H7 (cell line): ENCODE measurements around the gene MT1H. TPM values are rescaled to one million over a fixed set of nuclear protein-coding genes. Genes with fewer than 3 reads are reported as not detected.
"Not testable (repeated sequence)": the region's sequence is repeated elsewhere in the genome, so short reads cannot be mapped to it uniquely, and the experiment has no call there.

Source experiments
- DNase-seq: peaks from one replicate; pipeline ENCODE4 v3.0.0; 2012
- H3K27me3 ChIP-seq: 2 replicates; pipeline ENCODE4 v1.6.0; 2011; ENCODE audit warnings: mild to moderate bottlenecking, low read length; ENCODE audit not compliant: control insufficient read depth, insufficient read depth
- H3K36me3 ChIP-seq: replicated peaks from 2 replicates; pipeline ENCODE4 v1.5.1; 2011; ENCODE audit warnings: low read length; ENCODE audit not compliant: control insufficient read depth, insufficient read depth
- H3K4me3 ChIP-seq: 2 replicates; pipeline ENCODE4 v1.5.1; 2011; ENCODE audit warnings: low read depth, mild to moderate bottlenecking, control low read depth, low read length, moderate library complexity; ENCODE audit not compliant: insufficient read depth
- total RNA-seq: library from RNA; depleted of rRNA; stranded (reverse); fragments of >200 nt; shearing (Covaris generic); gene quantifications from 2 replicates; pipeline ENCODE4 v1.2.3, GENCODE V29; 2014; rRNA removed

The MT1H gene
- 3.0 and 3.8 TPM in 2 replicates for total RNA-seq

DNA sequence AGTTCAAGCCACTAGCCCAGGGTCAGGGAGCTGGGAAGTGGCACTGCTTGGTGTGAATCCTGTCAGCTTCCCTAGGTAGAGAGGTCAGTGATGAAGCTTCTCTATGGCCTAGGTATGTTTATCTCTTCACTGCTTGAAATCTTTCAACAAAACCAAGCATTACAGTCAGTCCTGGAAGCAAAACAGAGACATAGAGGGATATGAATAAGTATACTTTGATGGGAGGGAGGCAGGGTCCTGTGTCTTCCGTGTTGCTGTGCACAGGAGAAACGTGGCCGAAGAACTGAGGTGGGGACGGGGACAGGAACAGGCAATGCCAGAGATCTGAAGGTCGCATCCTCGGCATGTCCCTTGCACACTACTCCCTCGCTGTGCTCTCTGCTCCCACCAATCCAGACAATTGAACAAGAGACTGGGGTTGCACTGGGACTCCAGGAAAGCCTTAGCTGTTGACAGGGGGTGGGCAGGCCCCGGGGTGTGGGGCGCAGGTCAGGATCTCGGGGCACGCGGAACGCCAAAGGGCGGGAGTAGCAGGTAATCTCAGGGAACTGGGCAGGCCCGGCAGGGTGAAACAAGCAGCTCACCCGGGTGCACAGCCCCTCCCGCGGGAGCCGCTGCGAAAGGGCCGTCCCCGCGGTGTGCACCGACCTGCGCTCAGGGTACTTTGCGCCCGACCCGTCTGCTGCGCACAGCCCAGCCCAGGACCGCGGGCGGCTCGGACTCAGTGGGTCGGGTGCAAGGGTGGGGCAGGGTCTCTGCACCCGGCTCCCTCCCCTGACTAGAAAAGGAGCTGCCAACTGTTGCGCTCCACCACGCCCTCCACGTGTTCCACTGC lies at the start of gene MT1H:
TSS of gene MT1H (plus strand) at position 810 of the 835 bp plus-strand sequence. CDS start 71 bp downstream, outside the sequence.
- peak within 1 kb of the TSS; percentile 25; the same call in 1 of the 2 replicates for H3K4me3 ChIP-seq
- H3K27me3 ChIP-seq = peaks cover 75% of the 10 kb centered on the region
- peak; percentile 76 for DNase-seq
- H3K36me3 ChIP-seq = no peaks in the 10 kb centered on the region

DNA sequence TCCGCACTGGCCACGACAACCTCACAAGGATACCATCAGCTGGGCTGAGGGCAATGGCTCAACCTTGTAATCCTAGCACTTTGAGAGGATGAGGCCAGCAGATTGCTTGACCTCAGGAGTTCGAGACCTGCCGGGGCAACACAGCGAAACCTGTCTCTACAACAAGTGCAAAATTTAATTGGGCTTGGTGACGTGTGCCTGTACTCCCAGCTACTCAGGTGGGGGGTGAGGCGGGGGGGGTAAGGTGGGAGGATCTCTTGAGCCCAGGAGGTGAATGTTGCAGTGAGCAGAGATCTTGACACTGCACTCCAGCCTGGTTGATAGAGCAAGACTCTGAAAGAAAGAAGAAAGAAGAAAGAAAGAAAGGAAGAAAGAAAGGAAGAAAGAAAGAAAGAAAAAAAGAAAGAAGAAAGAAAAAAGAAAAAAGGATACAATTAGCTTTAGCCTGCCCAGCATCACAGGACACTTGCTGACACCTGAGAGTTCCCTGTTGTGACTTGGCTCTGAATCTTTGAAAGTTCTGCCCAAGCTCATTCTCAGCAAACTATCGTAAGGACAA lies 49.2 kb upstream of the MT1H start:
- no peaks in the 10 kb centered on the region for H3K36me3 ChIP-seq
- DNase-seq = no peak
- H3K27me3 ChIP-seq = peaks cover 67% of the 10 kb centered on the region
- no peak overlapping the region for H3K4me3 ChIP-seq

DNA sequence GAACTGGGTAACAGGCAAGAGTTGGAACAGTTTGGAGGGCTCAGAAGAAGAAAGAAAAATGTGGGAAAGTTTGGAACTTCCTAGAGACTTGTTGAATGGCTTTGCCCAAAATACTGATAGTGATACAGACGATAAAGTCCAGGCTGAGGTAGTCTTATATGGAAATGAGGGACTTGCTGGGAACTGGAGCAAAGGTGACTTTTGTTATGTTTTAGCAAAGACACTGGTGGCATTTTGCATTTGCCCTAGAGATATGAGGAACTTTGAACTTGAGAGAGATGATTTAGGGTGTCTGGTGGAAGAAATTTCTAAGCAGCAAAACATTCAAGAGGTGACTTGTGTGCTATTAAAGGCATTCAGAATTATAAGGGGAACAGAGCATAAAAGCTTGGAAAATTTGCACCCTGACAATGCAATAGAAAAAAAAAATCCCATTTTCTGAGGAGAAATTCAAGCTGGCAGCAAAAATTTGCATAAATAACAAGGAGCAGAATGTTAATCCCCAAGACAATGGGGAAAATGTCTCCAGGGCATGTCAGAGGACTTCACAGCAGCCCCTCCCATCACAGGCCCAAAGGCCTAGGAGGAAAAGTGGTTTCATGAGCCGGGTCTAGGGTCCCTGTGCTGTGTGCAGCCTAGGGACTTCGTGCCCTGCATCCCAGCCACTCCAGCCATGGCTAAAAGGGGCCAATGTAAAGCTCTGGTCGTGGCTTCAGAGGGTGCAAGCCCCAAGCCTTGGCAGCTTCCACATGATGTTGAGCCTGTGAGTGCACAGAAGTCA lies 47.8 kb upstream of the MT1H start:
- not testable (repeated sequence) for DNase-seq, H3K36me3 ChIP-seq, H3K4me3 ChIP-seq
- H3K27me3 ChIP-seq = peaks cover 72% of the 10 kb centered on the region

GRCh38 chr16:56623184-56623583 lies 46.4 kb upstream of the MT1H start:
- H3K27me3 ChIP-seq = peaks cover 67% of the 10 kb centered on the region
- DNase-seq, H3K4me3 ChIP-seq, H3K36me3 ChIP-seq: not testable (repeated sequence)

GRCh38 chr16:56623637-56624036 lies 46.0 kb upstream of the MT1H start:
- H3K4me3 ChIP-seq = no peak overlapping the region
- peaks cover 67% of the 10 kb centered on the region for H3K27me3 ChIP-seq
- H3K36me3 ChIP-seq = no peaks in the 10 kb centered on the region
- no peak for DNase-seq

DNA sequence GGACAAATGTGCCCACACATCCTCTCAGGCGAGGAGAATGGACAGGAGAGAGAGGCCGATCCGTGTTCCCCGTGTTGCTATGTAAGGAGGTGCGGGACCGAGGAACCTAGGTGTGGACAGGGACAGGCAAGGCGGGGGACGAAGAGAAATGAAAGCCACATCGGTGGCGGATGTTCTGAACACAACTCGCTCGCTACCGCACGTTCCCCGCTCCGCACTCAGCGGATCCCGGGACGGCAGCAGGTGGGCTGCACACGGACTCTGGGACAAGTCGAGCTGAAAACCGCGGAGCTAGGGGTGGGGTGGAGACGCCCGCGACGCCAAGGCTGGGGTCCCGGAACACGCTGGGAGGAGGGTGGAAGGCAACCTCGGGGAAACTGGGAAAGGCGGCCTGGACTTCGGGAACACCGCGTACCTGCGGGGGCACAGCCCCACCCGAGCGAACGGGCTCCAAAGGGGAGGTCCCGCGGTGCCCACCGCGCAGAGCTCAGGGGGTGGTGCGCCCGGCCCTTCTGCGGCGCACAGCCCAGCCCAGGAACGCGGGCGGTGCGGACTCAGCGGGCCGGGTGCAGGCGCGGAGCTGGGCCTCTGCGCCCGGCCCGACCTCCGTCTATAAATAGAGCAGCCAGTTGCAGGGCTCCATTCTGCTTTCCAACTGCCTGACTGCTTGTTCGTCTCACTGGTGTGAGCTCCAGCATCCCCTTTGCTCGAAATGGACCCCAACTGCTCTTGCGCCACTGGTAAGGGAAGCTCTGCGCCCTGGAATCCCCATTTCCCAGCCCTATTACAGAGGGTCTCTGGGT lies 44.3 kb upstream of the MT1H start, which contains the start of gene MT1E:
TSS of gene MT1E (plus strand) at position 642 of the 803 bp plus-strand sequence. CDS start at position 713, 71 bp downstream.
- peak; percentile 85 for DNase-seq
- H3K27me3 ChIP-seq = peaks cover 70% of the 10 kb centered on the region
- peak within 1 kb of the TSS; percentile 48 for H3K4me3 ChIP-seq
- H3K36me3 ChIP-seq = no peaks in the 10 kb centered on the region

- H3K27me3 ChIP-seq = peaks cover 77% of the 10 kb centered on the region
- DNase-seq = no peak
- H3K36me3 ChIP-seq = no peaks in the 10 kb centered on the region
- H3K4me3 ChIP-seq = peak overlapping the region; percentile 48
Observed at GRCh38 chr16:56625943-56626654, 43.5 kb upstream of the MT1H start.

GRCh38 chr16:56626685-56627084 lies 42.9 kb upstream of the MT1H start:
- H3K36me3 ChIP-seq = no peaks in the 10 kb centered on the region
- no peak overlapping the region for H3K4me3 ChIP-seq
- DNase-seq = no peak
- peaks cover 83% of the 10 kb centered on the region for H3K27me3 ChIP-seq

DNA sequence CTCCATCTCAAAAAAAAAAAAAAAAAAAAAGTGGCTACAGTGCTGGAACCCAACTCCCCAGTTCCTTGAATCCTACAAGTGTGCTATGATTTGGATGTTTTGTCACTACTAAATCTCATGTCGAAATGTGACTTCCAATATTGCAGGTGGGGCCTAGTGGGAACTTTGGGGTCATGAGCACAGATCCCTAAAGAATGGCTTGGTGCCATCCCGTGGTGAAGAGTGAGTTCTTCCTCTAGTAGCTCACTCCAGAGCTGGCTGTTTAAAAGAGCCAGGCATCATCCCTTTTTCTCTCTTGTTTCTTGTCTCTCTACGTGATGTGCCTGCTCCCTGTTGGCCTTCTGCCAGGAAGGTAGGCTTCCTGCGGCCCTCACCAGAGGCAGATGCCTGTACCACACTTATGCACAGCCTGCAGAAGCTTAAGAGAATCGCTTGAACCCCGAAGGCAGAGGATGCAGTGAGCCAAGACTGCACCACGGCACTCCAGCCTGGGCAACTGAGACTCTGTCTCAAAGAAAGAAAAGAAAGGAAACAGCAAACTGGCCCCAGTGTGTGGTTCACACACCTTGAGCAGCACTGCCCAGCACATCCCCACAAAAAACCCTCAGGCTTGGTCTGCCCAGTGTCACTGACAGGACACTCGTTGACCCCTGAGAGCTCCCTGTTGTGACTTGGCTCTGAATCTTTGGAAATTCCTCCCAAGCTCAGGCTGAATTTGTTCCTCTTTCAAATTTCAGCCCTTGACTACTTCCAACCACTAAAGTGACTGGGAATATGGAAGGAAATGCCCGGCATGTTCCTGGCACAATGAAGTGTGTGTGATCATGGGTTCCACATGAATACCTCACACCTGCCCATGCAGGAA lies 40.9 kb upstream of the MT1H start:
- Histone ChIP-seq H3K36me3 (no peaks in the 10 kb centered on the region), H3K27me3 (peaks cover 94% of the 10 kb centered on the region), H3K4me3 (no peak overlapping the region)
- DNase-seq = no peak

DNA sequence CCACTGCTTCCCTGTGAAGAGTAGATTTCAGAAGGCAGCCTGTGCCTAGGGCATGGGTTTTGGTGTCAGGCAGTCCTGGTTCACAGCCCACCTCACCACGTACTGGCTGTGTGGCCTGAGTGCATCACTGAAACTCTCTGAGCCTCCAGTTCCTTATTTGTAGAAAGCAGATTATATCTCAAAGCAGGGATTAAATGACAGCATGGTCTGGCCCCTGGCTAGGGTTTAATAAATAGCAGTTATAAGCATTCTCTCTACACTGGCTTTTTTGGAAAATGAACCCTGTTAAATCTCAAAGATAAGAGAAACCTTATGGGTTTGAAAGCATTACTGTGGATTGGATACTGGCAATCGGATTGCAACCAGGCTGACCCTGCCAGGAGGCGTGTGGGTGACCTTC lies 40.1 kb upstream of the MT1H start:
- H3K4me3 ChIP-seq = no peak overlapping the region
- peaks cover 95% of the 10 kb centered on the region for H3K27me3 ChIP-seq
- no peak for DNase-seq
- H3K36me3 ChIP-seq = no peaks in the 10 kb centered on the region

GRCh38 chr16:56630134-56630533 lies 39.5 kb upstream of the MT1H start:
- Histone ChIP-seq H3K4me3 (no peak overlapping the region), H3K36me3 (no peaks in the 10 kb centered on the region), H3K27me3 (peaks cover 95% of the 10 kb centered on the region)
- no peak for DNase-seq

DNA sequence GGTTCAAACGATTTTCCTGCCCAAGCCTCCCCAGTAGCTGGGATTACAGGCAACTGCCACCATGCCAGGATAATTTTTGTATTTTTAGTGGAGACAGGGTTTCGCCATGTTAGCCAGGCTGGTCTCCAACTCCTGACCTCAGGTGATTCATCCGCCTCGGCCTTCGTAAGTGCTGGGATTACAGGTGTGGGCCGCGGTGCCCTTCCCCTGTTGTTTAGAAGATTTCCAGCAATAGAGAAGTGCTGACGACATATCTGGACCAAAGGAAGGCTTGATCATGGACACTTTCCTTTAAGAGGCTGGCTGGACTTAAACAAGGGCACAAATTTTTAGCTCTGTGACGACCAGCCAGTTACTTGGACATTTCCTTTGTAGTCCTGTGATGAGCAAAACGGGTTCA lies 38.4 kb upstream of the MT1H start:
- Histone ChIP-seq H3K27me3 (peaks cover 95% of the 10 kb centered on the region), H3K36me3 (no peaks in the 10 kb centered on the region), H3K4me3 (no peak overlapping the region)
- no peak for DNase-seq

DNA sequence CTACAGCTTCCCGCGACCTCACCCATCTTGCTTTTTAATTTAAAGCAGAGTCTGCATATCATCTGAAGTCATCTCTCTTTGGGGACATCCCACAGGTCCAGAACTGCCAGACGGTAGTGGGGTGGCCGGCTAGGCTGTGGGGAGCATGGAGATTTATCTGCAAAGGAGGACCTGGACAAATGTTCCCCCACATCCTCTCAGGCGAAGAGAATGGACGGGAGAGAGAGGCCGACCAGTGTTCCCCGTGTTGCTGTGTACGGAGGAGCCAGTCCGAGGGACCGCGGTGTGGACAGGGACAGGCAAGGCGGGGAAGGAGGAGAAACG lies 37.8 kb upstream of the MT1H start:
- Histone ChIP-seq H3K4me3 (peak overlapping the region; percentile 39), H3K36me3 (no peaks in the 10 kb centered on the region), H3K27me3 (peaks cover 95% of the 10 kb centered on the region)
- no peak for DNase-seq
